ENCODE results near the gene KRT80.

KRT80 gene

GRCh38 chr12:52198454-52199215, 6.8 kb upstream of the KRT80 start:
- no peak for DNase-seq (ENCODE audit: low read depth)

- DNase-seq (ENCODE audit: low read depth), result no peak
These were observed 5.8 kb upstream of the KRT80 start for GRCh38 chr12:52197371-52198231.

GRCh38 chr12:52195065-52195730, 3.4 kb upstream of the KRT80 start:
- no peak for DNase-seq (ENCODE audit: low read depth)

- no peak for DNase-seq (ENCODE audit: low read depth)
These were observed 2.2 kb upstream of the KRT80 start for GRCh38 chr12:52193991-52194390.

- no peak for DNase-seq (ENCODE audit: low read depth)
These were observed 1.7 kb upstream of the KRT80 start for GRCh38 chr12:52193532-52193931.

GRCh38 chr12:52190860-52191729, 719 bp downstream of the KRT80 start:
- DNase-seq (ENCODE audit: low read depth), result no peak

GRCh38 chr12:52189376-52190174, 2.2 kb downstream of the KRT80 start:
- DNase-seq (ENCODE audit: low read depth), result no peak

GRCh38 chr12:52188658-52189057, 3.2 kb downstream of the KRT80 start:
- DNase-seq (ENCODE audit: low read depth), result no peak

- no peak for DNase-seq (ENCODE audit: low read depth)
These were observed 4.2 kb downstream of the KRT80 start for GRCh38 chr12:52187640-52188039.

GRCh38 chr12:52187206-52187605, 4.6 kb downstream of the KRT80 start:
- DNase-seq (ENCODE audit: low read depth), result no peak

GRCh38 chr12:52186118-52186840, 5.5 kb downstream of the KRT80 start:
- no peak for DNase-seq (ENCODE audit: low read depth)

- DNase-seq (ENCODE audit: low read depth), result no peak
These were observed 6.3 kb downstream of the KRT80 start for GRCh38 chr12:52185400-52185967.

- no peak for DNase-seq (ENCODE audit: low read depth)
These were observed 7.0 kb downstream of the KRT80 start for GRCh38 chr12:52184813-52185212.

- DNase-seq (ENCODE audit: low read depth), result no peak
These were observed 7.8 kb downstream of the KRT80 start for GRCh38 chr12:52183971-52184370.

GRCh38 chr12:52183544-52183910, 8.3 kb downstream of the KRT80 start:
- DNase-seq (ENCODE audit: low read depth), result no peak

- DNase-seq (ENCODE audit: low read depth), result no peak
These were observed 8.8 kb downstream of the KRT80 start for GRCh38 chr12:52182898-52183543.

GRCh38 chr12:52182384-52182783, 9.4 kb downstream of the KRT80 start:
- no peak for DNase-seq (ENCODE audit: low read depth)

- DNase-seq (ENCODE audit: low read depth), result no peak
These were observed 10.1 kb downstream of the KRT80 start for GRCh38 chr12:52181746-52182145.

- DNase-seq (ENCODE audit: low read depth), result no peak
These were observed 10.7 kb downstream of the KRT80 start for GRCh38 chr12:52180971-52181628.
